IMR-90 (cell line): ENCODE data around the gene TAX1BP1. TPM values are rescaled to one million over a fixed set of nuclear protein-coding genes. Genes with fewer than 3 reads are reported as not detected.

ENCODE experiments used
- ATAC-seq: fragments of 200-7000 bp; cut with Tn5 transposase; 2 replicates; pipeline ENCODE4 v1.9.1; 2020; ENCODE audit warnings: low read depth, mild to moderate bottlenecking, moderate library complexity
- BruUV-seq: library from RNA; stranded (reverse); fragments of 400-500 nt; replicated peaks from 2 replicates; lab custom pipeline; 2021; lab: Mats Ljungman, UMichigan
- CTCF ChIA-PET: fragments of 300-600 bp; formaldehyde crosslinking; extraction: SDS; loops from one replicate; lab custom pipeline; 2021; ENCODE audit warnings: antibody characterized with exemption; lab: Yijun Ruan, JAX
- POLR2A ChIA-PET: fragments of 300-600 bp; sonication (Branson Sonifier 250); formaldehyde crosslinking; loops from one replicate; lab custom pipeline; 2022; ENCODE audit warnings: antibody characterized with exemption; ENCODE audit not compliant: unreplicated experiment; lab: Charles Lee
- DNase-seq: peaks from one replicate; pipeline ENCODE4 v3.0.0; 2013
- H2AFZ ChIP-seq: replicated peaks from 2 replicates; pipeline ENCODE3; 2013; ENCODE audit warnings: low read length, mild to moderate bottlenecking; ENCODE audit not compliant: poor library complexity
- H2AK5ac ChIP-seq: 2 replicates; pipeline ENCODE4 v1.6.1; 2013; ENCODE audit warnings: low read depth, low read length, inconsistent platforms
- H2AK9ac ChIP-seq: replicated peaks from 2 replicates; pipeline ENCODE3; 2013; ENCODE audit warnings: mild to moderate bottlenecking, low read depth, low read length, moderate library complexity; ENCODE audit not compliant: poor library complexity
- H2BK120ac ChIP-seq: 2 replicates; pipeline ENCODE4 v1.6.1; 2013; ENCODE audit warnings: low read depth, low read length, inconsistent platforms
- H2BK15ac ChIP-seq: 3 replicates; pipeline ENCODE4 v1.6.1; 2013; ENCODE audit warnings: low read depth, low read length, inconsistent platforms
- H2BK20ac ChIP-seq: 2 replicates; pipeline ENCODE4 v1.6.1; 2013; ENCODE audit warnings: low read depth, mild to moderate bottlenecking, inconsistent platforms, low read length, moderate library complexity
- H2BK5ac ChIP-seq: 2 replicates; pipeline ENCODE4 v1.6.1; 2013; ENCODE audit warnings: mild to moderate bottlenecking, low read depth, low read length, inconsistent platforms; ENCODE audit not compliant: poor library complexity, severe bottlenecking
- H3K14ac ChIP-seq: replicated peaks from 2 replicates; pipeline ENCODE4 v1.6.1; 2013; ENCODE audit warnings: low read depth, low read length, inconsistent platforms
- H3K18ac ChIP-seq: 2 replicates; pipeline ENCODE4 v1.6.1; 2013; ENCODE audit warnings: low read depth, low read length, control low read depth
- H3K23ac ChIP-seq: 2 replicates; pipeline ENCODE4 v1.6.1; 2013; ENCODE audit warnings: low read depth, low read length, inconsistent platforms
- H3K27ac ChIP-seq: 2 replicates; pipeline ENCODE4 v1.5.1; 2013; ENCODE audit warnings: mild to moderate bottlenecking, control low read depth, low read length; ENCODE audit not compliant: insufficient read depth
- H3K27me3 ChIP-seq: 2 replicates; pipeline ENCODE4 v1.6.1; 2013; ENCODE audit warnings: low read length; ENCODE audit not compliant: control insufficient read depth, insufficient read depth
- H3K36me3 ChIP-seq: 2 replicates; pipeline ENCODE4 v1.6.1; 2013; ENCODE audit warnings: low read length, mixed read lengths; ENCODE audit not compliant: control insufficient read depth, insufficient read depth
- H3K4ac ChIP-seq: 2 replicates; pipeline ENCODE4 v1.6.1; 2013; ENCODE audit warnings: low read depth, low read length, inconsistent platforms
- H3K4me1 ChIP-seq: 2 replicates; pipeline ENCODE4 v1.6.1; 2013; ENCODE audit warnings: low read length, mixed read lengths; ENCODE audit not compliant: control insufficient read depth, insufficient read depth
- H3K4me2 ChIP-seq: 2 replicates; pipeline ENCODE4 v1.6.1; 2013; ENCODE audit warnings: low read depth, mild to moderate bottlenecking, control low read depth, low read length, moderate library complexity
- H3K4me3 ChIP-seq: 2 replicates; pipeline ENCODE4 v1.5.1; 2013; ENCODE audit warnings: low read depth, mild to moderate bottlenecking, control low read depth, low read length, moderate library complexity; ENCODE audit not compliant: insufficient read depth
- H3K56ac ChIP-seq: 2 replicates; pipeline ENCODE4 v1.6.1; 2013; ENCODE audit warnings: low read length, inconsistent platforms; ENCODE audit not compliant: insufficient read depth; ENCODE audit errors: extremely low read depth
- H3K79me1 ChIP-seq, 2 experiments: 2 replicates each; pipeline ENCODE4 v1.6.1; 2013; ENCODE audit warnings: low read length in 2 of 2, inconsistent platforms in 1 of 2, low read depth in 1 of 2
- H3K9ac ChIP-seq: 2 replicates; pipeline ENCODE4 v1.6.1; 2013; ENCODE audit warnings: low read depth, low read length, control low read depth
- H3K9me1 ChIP-seq: 2 replicates; pipeline ENCODE4 v1.6.1; 2013; ENCODE audit warnings: low read length, inconsistent platforms; ENCODE audit not compliant: insufficient read depth
- H3K9me3 ChIP-seq: 2 replicates; pipeline ENCODE4 v1.6.1; 2013; ENCODE audit warnings: low read length; ENCODE audit not compliant: control insufficient read depth, insufficient read depth
- H4K20me1 ChIP-seq: 2 replicates; pipeline ENCODE4 v1.6.1; 2013; ENCODE audit warnings: low read length, inconsistent platforms; ENCODE audit not compliant: insufficient read depth
- H4K5ac ChIP-seq: 2 replicates; pipeline ENCODE4 v1.6.1; 2013; ENCODE audit warnings: mild to moderate bottlenecking, low read depth, low read length, control low read depth
- H4K8ac ChIP-seq, 2 experiments: 2 replicates each; pipeline ENCODE4 v1.6.1; 2013; ENCODE audit warnings: low read depth in 2 of 2, low read length in 2 of 2, control low read depth in 1 of 2, inconsistent platforms in 1 of 2
- H4K91ac ChIP-seq: 2 replicates; pipeline ENCODE4 v1.6.1; 2013; ENCODE audit warnings: low read depth, low read length, inconsistent platforms; ENCODE audit not compliant: insufficient read depth
- BHLHE40 ChIP-seq: fragments of 150-350 bp; IDR thresholded peaks from 2 replicates; pipeline ENCODE4 v1.6.1; 2016; ENCODE audit warnings: mild to moderate bottlenecking, low read depth, low read length
- CEBPB ChIP-seq: IDR thresholded peaks from 2 replicates; pipeline ENCODE4 v1.6.1; 2012; ENCODE audit warnings: low read depth, low read length, improper control_type of control experiment
- CHD1 ChIP-seq: IDR thresholded peaks from 2 replicates; pipeline ENCODE4 v1.6.1; 2012; ENCODE audit warnings: low read depth, low read length, improper control_type of control experiment
- CTCF ChIP-seq: conservative IDR thresholded peaks from 2 replicates; pipeline ENCODE4 v1.5.1; 2012; ENCODE audit warnings: mild to moderate bottlenecking, low read depth, low read length, improper control_type of control experiment
- ELK1 ChIP-seq: fragments of 150-350 bp; IDR thresholded peaks from 2 replicates; pipeline ENCODE4 v1.6.1; 2016; ENCODE audit warnings: low read depth, mild to moderate bottlenecking, low read length, moderate library complexity, borderline replicate concordance
- FOS ChIP-seq: fragments of 150-350 bp; IDR thresholded peaks from 2 replicates; pipeline ENCODE4 v1.6.1; 2016; ENCODE audit warnings: low read depth, low read length
- MAFK ChIP-seq: IDR thresholded peaks from 2 replicates; pipeline ENCODE4 v1.6.1; 2012; ENCODE audit warnings: low read depth, low read length, improper control_type of control experiment
- NFE2L2 ChIP-seq: fragments of 150-350 bp; IDR thresholded peaks from 2 replicates; pipeline ENCODE4 v1.6.1; 2016; ENCODE audit warnings: low read depth, mild to moderate bottlenecking, low read length
- POLR2A ChIP-seq: IDR thresholded peaks from 2 replicates; pipeline ENCODE4 v1.6.1; 2012; ENCODE audit warnings: mild to moderate bottlenecking, low read depth, low read length
- RAD21 ChIP-seq: IDR thresholded peaks from 2 replicates; pipeline ENCODE4 v1.6.1; 2012; ENCODE audit warnings: low read length, improper control_type of control experiment
- RCOR1 ChIP-seq: IDR thresholded peaks from 2 replicates; pipeline ENCODE4 v1.6.1; 2012; ENCODE audit warnings: mild to moderate bottlenecking, low read length, improper control_type of control experiment; ENCODE audit not compliant: insufficient replicate concordance
- RFX5 ChIP-seq: IDR thresholded peaks from 2 replicates; pipeline ENCODE4 v1.8.0; 2012; ENCODE audit warnings: low read depth, mild to moderate bottlenecking, low read length, moderate library complexity
- SMC3 ChIP-seq: fragments of 150-350 bp; IDR thresholded peaks from 2 replicates; pipeline ENCODE4 v1.6.1; 2016; ENCODE audit warnings: low read depth, mild to moderate bottlenecking, antibody characterized with exemption, low read length, moderate library complexity
- WGBS, 2 experiments: methylation state at CpG; one replicate each; pipeline versions ENCODE4 v1.1.5 to v1.1.7; 2013; ENCODE audit warnings: missing lambda C conversion rate in 2 of 2; ENCODE audit not compliant: insufficient read length in 1 of 2; ENCODE audit errors: extremely low coverage in 2 of 2; 5-methylcytosine and 5-hydroxymethylcytosine counted together
- dilution Hi-C: fragments of 300-500 bp; cut with HindIII; formaldehyde crosslinking; loops from one replicate; pipeline ENCODE4 v1.14.3; 2018; ENCODE audit warnings: low sequenced_read_pairs; ENCODE audit not compliant: unreplicated experiment
- in situ Hi-C: fragments of 300-500 bp; cut with MboI; formaldehyde crosslinking; loops from 3 replicates; pipeline ENCODE4 v1.14.3; 2019; ENCODE audit warnings: low sequenced_read_pairs, inconsistent platforms, mixed read lengths
- intact Hi-C: fragments of 100-400 bp; cut with micrococcal nuclease; formaldehyde crosslinking; loops from 2 replicates; pipeline ENCODE4 v1.10.0; 2022
- polyA plus RNA-seq, 3 experiments: library from polyadenylated mRNA; depleted of rRNA; stranded (reverse); fragments of >200 nt; gene quantifications; 2 replicates each; pipeline ENCODE4 v1.2.3, GENCODE V29; 2012; ENCODE audit warnings: low replicate concordance in 1 of 3
- total RNA-seq: library from RNA; depleted of rRNA; stranded (reverse); fragments of >200 nt; gene quantifications from 2 replicates; pipeline ENCODE4 v1.2.3, GENCODE V29; 2012

Gene TAX1BP1
- total and polyA plus RNA-seq, 2 of the 4 experiments (the other 2 are of a cell fraction), result 49.0 to 52.7 TPM

- no peak overlapping the region for H3K14ac ChIP-seq
- no peak overlapping the region for H3K27ac ChIP-seq
- no peak overlapping the region for H3K9ac ChIP-seq
- no peak overlapping the region for H2AK5ac ChIP-seq
- H3K79me1 ChIP-seq, result peaks cover 5 to 6% of the 10 kb centered on the region in 2 experiments; a peak in 3 of 4 replicates
- no peak overlapping the region for H3K18ac ChIP-seq
- DNase-seq (no peak), ATAC-seq (no peak; the same call in 1 of the 2 replicates)
- H2BK5ac ChIP-seq, result no peak overlapping the region
- no peaks in the 10 kb centered on the region for H3K4me1 ChIP-seq
- no peak overlapping the region for H4K5ac ChIP-seq
- intact Hi-C loops (no loop called here), dilution Hi-C loops (no loop called here), in situ Hi-C loops (no loop called here)
- H3K27me3 ChIP-seq, result no peaks in the 10 kb centered on the region
- no peak overlapping the region for H2AFZ ChIP-seq
- ChIA-PET POLR2A (no interaction called here), CTCF (no interaction called here)
- H3K23ac ChIP-seq, result no peak overlapping the region
- BruUV-seq, result no TSS peak
- TF ChIP-seq CHD1 (no peak), SMC3 (no peak), POLR2A (no peak), RFX5 (no peak), CTCF (no peak), ELK1 (no peak), MAFK (no peak), BHLHE40 (no peak), FOS (no peak), CEBPB (no peak), RCOR1 (no peak), NFE2L2 (no peak), RAD21 (no peak)
- H3K9me1 ChIP-seq, result no peaks in the 10 kb centered on the region
- no peaks in the 10 kb centered on the region; the same call in 1 of the 2 replicates for H4K20me1 ChIP-seq
- H2BK15ac ChIP-seq, result no peak overlapping the region
- H3K4ac ChIP-seq, result no peak overlapping the region
- no peak overlapping the region for H3K4me3 ChIP-seq
- no peak overlapping the region for H4K91ac ChIP-seq
- H3K4me2 ChIP-seq, result no peak overlapping the region
- no peak overlapping the region for H2BK20ac ChIP-seq
- no peaks in the 10 kb centered on the region for H3K9me3 ChIP-seq
- WGBS, 2 experiments, result no CpG with 5 or more reads among the region's 2 CpGs
- H3K36me3 ChIP-seq, result 0 out of 2 replicates have a peak, but pooled peaks cover 5% of the 10 kb centered on the region
- no peak overlapping the region for H2AK9ac ChIP-seq
- no peak overlapping the region for H2BK120ac ChIP-seq
- H4K8ac ChIP-seq, result no peak overlapping the region
- no peak overlapping the region for H3K56ac ChIP-seq
These were observed 82.3 kb downstream of the TAX1BP1 start for GRCh38 chr7:27822245-27822644.
